ENCODE data around the gene SHISA9. TPM values are rescaled to one million over a fixed set of nuclear protein-coding genes. Genes with fewer than 3 reads are reported as not detected.

Gene SHISA9
- total RNA-seq, 1 experiment from 2014 or later, result not detected

DNA sequence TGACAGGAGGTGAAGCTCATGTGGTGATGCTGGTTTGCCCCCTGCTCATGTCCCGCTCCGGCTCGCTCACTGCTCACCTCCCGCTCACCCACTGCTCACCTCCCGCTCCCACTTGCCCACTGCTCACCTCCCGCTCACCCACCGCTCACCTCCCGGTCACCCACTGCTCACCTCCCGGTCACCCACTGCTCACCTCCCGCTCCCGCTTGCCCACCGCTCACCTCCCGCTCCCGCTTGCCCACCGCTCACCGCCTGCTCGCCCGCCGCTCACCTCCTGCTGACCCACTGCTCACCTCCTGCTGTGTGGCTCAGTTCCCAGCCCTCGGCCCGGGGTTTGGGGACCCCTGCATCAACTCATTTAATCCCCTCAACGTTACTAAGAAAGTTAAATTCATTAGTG, 39.1 kb upstream of the SHISA9 start:
- DNase-seq (ENCODE audit: low read depth, low spot score) (no peak), ATAC-seq (no peak)
- Histone ChIP-seq H2AFZ (ENCODE audit: low read depth, low read length, poor library complexity, severe bottlenecking) (no peak overlapping the region), H3K4me3 (replicated peaks in 1 of 2; ENCODE audit: low read depth in 1 of 2, low read length in 2 of 2) (no peak overlapping the region), H3K9ac (ENCODE audit: low read length) (no peak overlapping the region), H3K27ac (ENCODE audit: low read depth, low read length) (no peak overlapping the region), H4K20me1 (ENCODE audit: insufficient read depth) (no peaks in the 10 kb centered on the region), H3K9me3 (ENCODE audit: control insufficient read depth in 1 of 2, insufficient read depth in 1 of 2, low read depth in 1 of 2, low read length in 2 of 2) (no peaks in the 10 kb centered on the region), H3K36me3 (ENCODE audit: control insufficient read depth in 1 of 2, insufficient read depth in 2 of 2, low read length in 2 of 2) (no peaks in the 10 kb centered on the region), H3K79me2 (ENCODE audit: insufficient read depth, low read length) (no peaks in the 10 kb centered on the region), H3K9me2 (ENCODE audit: insufficient read depth) (no peaks in the 10 kb centered on the region), H3K4me1 (ENCODE audit: control insufficient read depth in 1 of 2, insufficient read depth in 2 of 2, low read length in 2 of 2) (no peaks in the 10 kb centered on the region), H3K27me3 (ENCODE audit: insufficient read depth, low read length) (peaks cover 21% of the 10 kb centered on the region; the same call in 1 of the 2 replicates), H3K4me2 (ENCODE audit: low read length) (no peak overlapping the region)
- ChIA-PET POLR2A (interaction anchor here (0.7 kb wide), 1 partner anchor 41 kb away, joined by 4 read pairs; no protein-coding TSS in a partner anchor), CTCF (no interaction called here), RAD21 (ENCODE audit: low non-redundant PET in 1 of 2, low total read pairs in 2 of 2, uncharacterized antibody in 2 of 2, unreplicated experiment in 2 of 2) (no interaction called here)
- no peak for TF ChIP-seq SRF (IDR thresholded peaks at IDR 0.05; ENCODE audit: low read depth)
- TF ChIP-seq, protein P1, sequence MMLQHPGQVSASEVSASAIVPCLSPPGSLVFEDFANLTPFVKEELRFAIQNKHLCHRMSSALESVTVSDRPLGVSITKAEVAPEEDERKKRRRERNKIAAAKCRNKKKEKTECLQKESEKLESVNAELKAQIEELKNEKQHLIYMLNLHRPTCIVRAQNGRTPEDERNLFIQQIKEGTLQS (IDR thresholded peaks at IDR 0.05), result no peak
- no peak for TF ChIP-seq SIN3A (IDR thresholded peaks at IDR 0.05; ENCODE audit: low read depth)
- no peak for TF ChIP-seq ZNF274 (IDR thresholded peaks at IDR 0.05; ENCODE audit: low read depth, low read length)
- no peak for TF ChIP-seq ELF1 (IDR thresholded peaks at IDR 0.05; ENCODE audit: borderline replicate concordance, low read depth)
- TF ChIP-seq ZFX (IDR thresholded peaks at IDR 0.05), result no peak
- no peak for TF ChIP-seq CEBPB (IDR thresholded peaks at IDR 0.05; ENCODE audit: low read depth)
- TF ChIP-seq EGR1 (IDR thresholded peaks at IDR 0.05; ENCODE audit: low read depth), result no peak
- TF ChIP-seq TCF7L2 (IDR thresholded peaks at IDR 0.05; ENCODE audit: borderline replicate concordance, extremely low read depth, insufficient read depth, insufficient read length), result no peak
- TF ChIP-seq JUND (IDR thresholded peaks at IDR 0.05), result no peak
- TF ChIP-seq CBX3 (IDR thresholded peaks at IDR 0.05; ENCODE audit: low read depth), result no peak
- TF ChIP-seq, protein P2, sequence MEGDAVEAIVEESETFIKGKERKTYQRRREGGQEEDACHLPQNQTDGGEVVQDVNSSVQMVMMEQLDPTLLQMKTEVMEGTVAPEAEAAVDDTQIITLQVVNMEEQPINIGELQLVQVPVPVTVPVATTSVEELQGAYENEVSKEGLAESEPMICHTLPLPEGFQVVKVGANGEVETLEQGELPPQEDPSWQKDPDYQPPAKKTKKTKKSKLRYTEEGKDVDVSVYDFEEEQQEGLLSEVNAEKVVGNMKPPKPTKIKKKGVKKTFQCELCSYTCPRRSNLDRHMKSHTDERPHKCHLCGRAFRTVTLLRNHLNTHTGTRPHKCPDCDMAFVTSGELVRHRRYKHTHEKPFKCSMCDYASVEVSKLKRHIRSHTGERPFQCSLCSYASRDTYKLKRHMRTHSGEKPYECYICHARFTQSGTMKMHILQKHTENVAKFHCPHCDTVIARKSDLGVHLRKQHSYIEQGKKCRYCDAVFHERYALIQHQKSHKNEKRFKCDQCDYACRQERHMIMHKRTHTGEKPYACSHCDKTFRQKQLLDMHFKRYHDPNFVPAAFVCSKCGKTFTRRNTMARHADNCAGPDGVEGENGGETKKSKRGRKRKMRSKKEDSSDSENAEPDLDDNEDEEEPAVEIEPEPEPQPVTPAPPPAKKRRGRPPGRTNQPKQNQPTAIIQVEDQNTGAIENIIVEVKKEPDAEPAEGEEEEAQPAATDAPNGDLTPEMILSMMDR (IDR thresholded peaks at IDR 0.05 in 2 of 3, conservative IDR thresholded peaks at IDR 0.05 in 1 of 3; ENCODE audit: borderline replicate concordance in 1 of 3, insufficient read depth in 1 of 3, low read depth in 2 of 3, low read length in 2 of 3), result no peak
- no peak for TF ChIP-seq SP1 (IDR thresholded peaks at IDR 0.05; ENCODE audit: low read depth)
- TF ChIP-seq EZH2 (IDR thresholded peaks at IDR 0.05), result no peak
- intact Hi-C loops (cut with micrococcal nuclease), result no loop called here
- BruUV-seq (replicated peaks), result no TSS peak
